ENCODE measurements around the gene TRIM50.

DNA sequence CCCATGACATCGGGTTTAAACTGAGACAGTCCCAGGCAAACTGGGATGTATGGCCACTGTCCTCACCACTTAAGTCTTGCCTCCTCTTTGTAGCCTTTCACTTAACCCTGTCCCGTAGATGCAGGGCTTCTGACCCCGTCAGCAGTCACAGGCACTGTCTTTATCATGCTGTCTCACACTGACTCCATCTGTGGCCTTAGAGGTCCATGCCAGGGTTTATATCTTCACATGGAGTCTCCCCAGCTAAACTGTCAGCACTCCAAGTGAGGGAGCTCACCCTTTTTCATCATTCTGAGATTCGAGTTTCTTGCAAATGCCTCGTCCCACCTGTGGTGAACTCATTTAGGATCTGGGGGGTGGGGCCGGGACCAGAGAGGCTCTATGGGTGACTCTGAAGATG lies 2.9 kb upstream of the TRIM50 start:
- TF ChIP-seq, protein P1, sequence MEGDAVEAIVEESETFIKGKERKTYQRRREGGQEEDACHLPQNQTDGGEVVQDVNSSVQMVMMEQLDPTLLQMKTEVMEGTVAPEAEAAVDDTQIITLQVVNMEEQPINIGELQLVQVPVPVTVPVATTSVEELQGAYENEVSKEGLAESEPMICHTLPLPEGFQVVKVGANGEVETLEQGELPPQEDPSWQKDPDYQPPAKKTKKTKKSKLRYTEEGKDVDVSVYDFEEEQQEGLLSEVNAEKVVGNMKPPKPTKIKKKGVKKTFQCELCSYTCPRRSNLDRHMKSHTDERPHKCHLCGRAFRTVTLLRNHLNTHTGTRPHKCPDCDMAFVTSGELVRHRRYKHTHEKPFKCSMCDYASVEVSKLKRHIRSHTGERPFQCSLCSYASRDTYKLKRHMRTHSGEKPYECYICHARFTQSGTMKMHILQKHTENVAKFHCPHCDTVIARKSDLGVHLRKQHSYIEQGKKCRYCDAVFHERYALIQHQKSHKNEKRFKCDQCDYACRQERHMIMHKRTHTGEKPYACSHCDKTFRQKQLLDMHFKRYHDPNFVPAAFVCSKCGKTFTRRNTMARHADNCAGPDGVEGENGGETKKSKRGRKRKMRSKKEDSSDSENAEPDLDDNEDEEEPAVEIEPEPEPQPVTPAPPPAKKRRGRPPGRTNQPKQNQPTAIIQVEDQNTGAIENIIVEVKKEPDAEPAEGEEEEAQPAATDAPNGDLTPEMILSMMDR (conservative IDR thresholded peaks at IDR 0.05 in 1 of 2, IDR thresholded peaks at IDR 0.05 in 1 of 2; ENCODE audit: low read depth in 1 of 2, low read length in 2 of 2), result no peak
- no peak for TF ChIP-seq EZH2 (IDR thresholded peaks at IDR 0.05; ENCODE audit: low read length, missing control alignments)
